Tibial nerve (tissue), 3 donors: ENCODE data around the gene ERP27.

Experiments
- CTCF ChIP-seq, 5 experiments: fragments of 200-600 bp in 3 of 5; fragments of 450-650 bp in 2 of 5; sonication (generic) in 3 of 5; IDR thresholded peaks; one replicate each; pipeline ENCODE4 v1.5.1; 2016 to 2019; ENCODE audit warnings: antibody characterized with exemption in 5 of 5, mild to moderate bottlenecking in 3 of 5, moderate library complexity in 2 of 5
- POLR2A ChIP-seq, 2 donors: fragments of 450-650 bp; IDR thresholded peaks; one replicate each; pipeline ENCODE4 v1.6.1; 2017; ENCODE audit warnings: antibody characterized with exemption in 2 of 2, mild to moderate bottlenecking in 2 of 2, moderate library complexity in 2 of 2

DNA sequence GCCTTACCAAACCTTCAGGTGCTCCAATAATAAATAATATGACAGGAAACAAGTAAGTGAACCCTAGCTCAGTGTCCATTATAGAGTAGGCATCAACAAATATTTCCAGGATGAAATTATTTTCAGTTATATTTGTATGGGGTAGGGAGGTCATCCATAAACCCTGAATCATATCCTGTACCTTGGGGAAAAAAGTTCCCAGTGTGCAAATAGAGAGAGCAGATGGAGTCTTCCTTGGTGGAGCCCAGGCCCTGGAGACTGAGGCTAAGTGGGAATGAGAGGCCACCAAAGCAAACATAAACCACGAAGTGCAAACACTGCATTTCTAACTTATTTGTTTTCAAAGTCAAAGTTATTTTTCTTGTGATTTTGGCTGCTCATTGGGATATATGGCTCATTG is 8.5 kb upstream of the ERP27 start:
- TF ChIP-seq CTCF (IDR thresholded peaks at IDR 0.05) (no peak), POLR2A (IDR thresholded peaks at IDR 0.05) (no peak)
